Measurements from ENCODE around the gene SERINC3. TPM values are rescaled to one million over a fixed set of nuclear protein-coding genes. Genes with fewer than 3 reads are reported as not detected.

The SERINC3 gene
- polyA plus RNA-seq, 2 donors, result 25.5 to 35.1 TPM

GRCh38 chr20:44488551-44488950, 33.3 kb downstream of the SERINC3 start:
- Histone ChIP-seq H3K4me1 (ENCODE audit: control insufficient read depth in 2 of 2, insufficient read depth in 2 of 2, low read length in 1 of 2) (peaks cover 0 to 5% of the 10 kb centered on the region in 2 donors), H3K9me3 (ENCODE audit: control insufficient read depth in 2 of 2, insufficient read depth in 1 of 2, low read depth in 1 of 2, low read length in 1 of 2) (no peaks in the 10 kb centered on the region), H3K36me3 (ENCODE audit: control insufficient read depth in 2 of 2, insufficient read depth in 2 of 2, low read length in 1 of 2) (peaks cover 9 to 12% of the 10 kb centered on the region in 2 donors), H3K27ac (ENCODE audit: low read depth in 2 of 2, low read length in 1 of 2) (no peak overlapping the region), H3K4me3 (ENCODE audit: low read depth in 1 of 2, low read length in 2 of 2) (no peak overlapping the region), H3K27me3 (ENCODE audit: control insufficient read depth in 1 of 2, insufficient read depth in 2 of 2, low read length in 2 of 2) (no peaks in the 10 kb centered on the region)
- WGBS, 2 donors, result 92 to 93% methylated on average over 5 of the region's 5 CpGs

GRCh38 chr20:44485830-44486198, 36.1 kb downstream of the SERINC3 start:
- peaks cover 0 to 3% of the 10 kb centered on the region in 2 donors for H3K4me1 ChIP-seq (ENCODE audit: control insufficient read depth in 2 of 2, insufficient read depth in 2 of 2, low read length in 1 of 2)
- H3K36me3 ChIP-seq (ENCODE audit: control insufficient read depth in 2 of 2, insufficient read depth in 2 of 2, low read length in 1 of 2), result peaks cover 9 to 11% of the 10 kb centered on the region in 2 donors
- H3K9me3 ChIP-seq (ENCODE audit: control insufficient read depth in 2 of 2, insufficient read depth in 1 of 2, low read depth in 1 of 2, low read length in 1 of 2), result no peaks in the 10 kb centered on the region
- no peak overlapping the region for H3K4me3 ChIP-seq (ENCODE audit: low read depth in 1 of 2, low read length in 2 of 2)
- WGBS, 2 donors, result 73 to 79% methylated on average over 2 of the region's 2 CpGs
- no peak overlapping the region for H3K27ac ChIP-seq (ENCODE audit: low read depth in 2 of 2, low read length in 1 of 2)
- H3K27me3 ChIP-seq (ENCODE audit: control insufficient read depth in 1 of 2, insufficient read depth in 2 of 2, low read length in 2 of 2), result no peaks in the 10 kb centered on the region

DNA sequence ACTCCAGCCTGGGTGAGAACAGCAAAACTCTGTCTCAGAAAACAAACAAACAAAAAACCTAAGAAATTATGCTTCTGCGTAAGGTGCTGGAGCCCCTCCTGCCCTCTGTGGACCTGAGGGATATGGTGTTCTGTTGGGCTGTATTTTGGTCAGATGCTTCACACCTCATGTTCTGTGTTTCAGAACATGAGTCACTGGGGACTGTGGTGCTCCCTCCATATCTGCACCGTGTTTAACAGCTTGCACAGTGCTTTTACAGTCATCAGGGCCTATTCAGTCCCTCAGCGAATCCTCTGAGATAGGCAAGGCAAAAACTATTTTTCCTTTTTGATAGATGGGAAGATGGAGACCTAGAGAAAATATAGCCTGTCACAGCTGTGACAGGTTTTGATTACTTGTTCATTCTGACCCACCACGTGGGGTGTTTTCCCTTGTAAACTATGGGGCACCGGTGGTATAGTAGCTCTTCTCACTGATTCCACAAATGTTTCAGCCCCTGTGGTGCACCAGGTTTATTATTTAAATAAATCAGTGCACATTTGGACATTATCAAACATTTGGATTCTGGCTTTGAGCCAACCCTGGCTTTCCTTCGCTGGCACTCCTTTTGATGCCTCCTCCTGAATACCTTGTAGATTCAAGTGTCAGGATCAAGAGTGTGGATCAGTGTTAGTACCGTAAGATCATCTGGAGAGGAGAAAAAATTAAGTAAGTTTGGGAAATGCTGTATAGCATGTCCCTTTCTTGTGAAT, 36.6 kb downstream of the SERINC3 start:
- Histone ChIP-seq H3K4me1 (ENCODE audit: control insufficient read depth in 2 of 2, insufficient read depth in 2 of 2, low read length in 1 of 2) (peaks cover 0 to 3% of the 10 kb centered on the region in 2 donors), H3K4me3 (ENCODE audit: low read depth in 1 of 2, low read length in 2 of 2) (no peak overlapping the region), H3K27me3 (ENCODE audit: control insufficient read depth in 1 of 2, insufficient read depth in 2 of 2, low read length in 2 of 2) (no peaks in the 10 kb centered on the region), H3K36me3 (ENCODE audit: control insufficient read depth in 2 of 2, insufficient read depth in 2 of 2, low read length in 1 of 2) (peaks cover 9 to 16% of the 10 kb centered on the region in 2 donors), H3K9me3 (ENCODE audit: control insufficient read depth in 2 of 2, insufficient read depth in 1 of 2, low read depth in 1 of 2, low read length in 1 of 2) (no peaks in the 10 kb centered on the region), H3K27ac (ENCODE audit: low read depth in 2 of 2, low read length in 1 of 2) (no peak overlapping the region)
- WGBS, 2 donors, result 78 to 88% methylated on average over 7 of the region's 7 CpGs

DNA sequence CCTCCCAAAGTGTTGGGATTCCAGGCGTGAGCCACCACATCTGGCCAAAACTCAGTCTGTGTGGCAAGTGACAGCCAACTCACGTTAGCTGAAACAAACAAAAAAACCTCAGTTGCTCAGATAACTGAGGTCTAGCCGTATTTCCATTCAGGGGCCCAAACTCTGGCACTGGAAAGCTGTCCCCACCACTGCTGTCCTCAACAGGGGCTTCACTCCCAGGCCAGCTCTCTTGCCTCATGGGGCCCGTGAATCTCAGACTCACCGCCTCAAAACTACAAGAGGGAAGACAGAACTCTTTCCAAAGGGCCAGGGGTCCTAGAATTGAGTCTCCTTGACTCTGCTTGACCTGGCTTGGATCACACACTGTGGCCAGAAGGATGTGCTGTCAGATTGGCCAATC, 38.8 kb downstream of the SERINC3 start:
- H3K9me3 ChIP-seq (ENCODE audit: control insufficient read depth in 2 of 2, insufficient read depth in 1 of 2, low read depth in 1 of 2, low read length in 1 of 2), result no peaks in the 10 kb centered on the region
- H3K27ac ChIP-seq (ENCODE audit: low read depth in 2 of 2, low read length in 1 of 2), result no peak overlapping the region
- peaks cover 5 to 10% of the 10 kb centered on the region in 2 donors for H3K36me3 ChIP-seq (ENCODE audit: control insufficient read depth in 2 of 2, insufficient read depth in 2 of 2, low read length in 1 of 2)
- no peaks in the 10 kb centered on the region for H3K4me1 ChIP-seq (ENCODE audit: control insufficient read depth in 2 of 2, insufficient read depth in 2 of 2, low read length in 1 of 2)
- no peak overlapping the region for H3K4me3 ChIP-seq (ENCODE audit: low read depth in 1 of 2, low read length in 2 of 2)
- 91 to 95% methylated on average over 5 of the region's 5 CpGs for WGBS, 2 donors
- H3K27me3 ChIP-seq (ENCODE audit: control insufficient read depth in 1 of 2, insufficient read depth in 2 of 2, low read length in 2 of 2), result no peaks in the 10 kb centered on the region

- no peaks in the 10 kb centered on the region for H3K9me3 ChIP-seq (ENCODE audit: control insufficient read depth in 2 of 2, insufficient read depth in 1 of 2, low read depth in 1 of 2, low read length in 1 of 2)
- H3K27ac ChIP-seq (ENCODE audit: low read depth in 2 of 2, low read length in 1 of 2), result no peak overlapping the region
- peaks cover 3 to 10% of the 10 kb centered on the region in 2 donors for H3K36me3 ChIP-seq (ENCODE audit: control insufficient read depth in 2 of 2, insufficient read depth in 2 of 2, low read length in 1 of 2)
- no peaks in the 10 kb centered on the region for H3K27me3 ChIP-seq (ENCODE audit: control insufficient read depth in 1 of 2, insufficient read depth in 2 of 2, low read length in 2 of 2)
- 72 to 75% methylated on average over 6 of the region's 6 CpGs for WGBS, 2 donors
- H3K4me3 ChIP-seq (ENCODE audit: low read depth in 1 of 2, low read length in 2 of 2), result no peak overlapping the region
- no peaks in the 10 kb centered on the region for H3K4me1 ChIP-seq (ENCODE audit: control insufficient read depth in 2 of 2, insufficient read depth in 2 of 2, low read length in 1 of 2)
These were observed 40.0 kb downstream of the SERINC3 start for GRCh38 chr20:44481719-44482416.

DNA sequence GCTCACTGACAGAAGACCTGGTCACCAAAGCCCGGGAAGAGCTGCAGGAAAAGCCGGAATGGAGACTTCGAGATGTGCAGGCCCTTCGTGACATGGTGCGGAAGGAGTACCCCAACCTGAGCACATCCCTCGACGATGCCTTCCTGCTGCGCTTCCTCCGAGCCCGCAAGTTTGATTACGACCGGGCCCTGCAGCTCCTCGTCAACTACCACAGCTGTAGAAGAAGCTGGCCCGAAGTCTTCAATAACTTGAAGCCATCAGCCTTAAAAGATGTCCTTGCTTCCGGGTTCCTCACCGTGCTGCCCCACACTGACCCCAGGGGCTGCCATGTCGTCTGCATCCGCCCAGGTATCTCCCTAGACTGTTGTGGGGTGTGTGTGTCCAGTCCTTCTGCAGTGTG, 41.8 kb downstream of the SERINC3 start:
- no peaks in the 10 kb centered on the region for H3K4me1 ChIP-seq (ENCODE audit: control insufficient read depth in 2 of 2, insufficient read depth in 2 of 2, low read length in 1 of 2)
- H3K4me3 ChIP-seq (ENCODE audit: low read depth in 1 of 2, low read length in 2 of 2), result no peak overlapping the region
- 95 to 96% methylated on average over 18 of the region's 18 CpGs for WGBS, 2 donors
- no peaks in the 10 kb centered on the region for H3K27me3 ChIP-seq (ENCODE audit: control insufficient read depth in 1 of 2, insufficient read depth in 2 of 2, low read length in 2 of 2)
- H3K36me3 ChIP-seq (ENCODE audit: control insufficient read depth in 2 of 2, insufficient read depth in 2 of 2, low read length in 1 of 2), result peaks cover 3 to 10% of the 10 kb centered on the region in 2 donors
- no peaks in the 10 kb centered on the region for H3K9me3 ChIP-seq (ENCODE audit: control insufficient read depth in 2 of 2, insufficient read depth in 1 of 2, low read depth in 1 of 2, low read length in 1 of 2)
- no peak overlapping the region for H3K27ac ChIP-seq (ENCODE audit: low read depth in 2 of 2, low read length in 1 of 2)

GRCh38 chr20:44479643-44480042, 42.2 kb downstream of the SERINC3 start:
- peaks cover 3 to 10% of the 10 kb centered on the region in 2 donors for H3K36me3 ChIP-seq (ENCODE audit: control insufficient read depth in 2 of 2, insufficient read depth in 2 of 2, low read length in 1 of 2)

GRCh38 chr20:44478206-44478605, 43.7 kb downstream of the SERINC3 start:
- no peaks in the 10 kb centered on the region for H3K9me3 ChIP-seq (ENCODE audit: control insufficient read depth in 2 of 2, insufficient read depth in 1 of 2, low read depth in 1 of 2, low read length in 1 of 2)
- no peak overlapping the region for H3K4me3 ChIP-seq (ENCODE audit: low read depth in 1 of 2, low read length in 2 of 2)
- H3K27ac ChIP-seq (ENCODE audit: low read depth in 2 of 2, low read length in 1 of 2), result no peak overlapping the region
- WGBS, 2 donors, result 77 to 83% methylated on average over 6 of the region's 6 CpGs
- H3K36me3 ChIP-seq (ENCODE audit: control insufficient read depth in 2 of 2, insufficient read depth in 2 of 2, low read length in 1 of 2), result peaks cover 0 to 10% of the 10 kb centered on the region in 2 donors
- no peaks in the 10 kb centered on the region for H3K27me3 ChIP-seq (ENCODE audit: control insufficient read depth in 1 of 2, insufficient read depth in 2 of 2, low read length in 2 of 2)
- no peaks in the 10 kb centered on the region for H3K4me1 ChIP-seq (ENCODE audit: control insufficient read depth in 2 of 2, insufficient read depth in 2 of 2, low read length in 1 of 2)

More at GRCh38 chr20:44479643-44480042, 42.2 kb downstream of the SERINC3 start:
- Histone ChIP-seq H3K27ac (ENCODE audit: low read depth in 2 of 2, low read length in 1 of 2) (no peak overlapping the region), H3K4me1 (ENCODE audit: control insufficient read depth in 2 of 2, insufficient read depth in 2 of 2, low read length in 1 of 2) (no peaks in the 10 kb centered on the region), H3K4me3 (ENCODE audit: low read depth in 1 of 2, low read length in 2 of 2) (no peak overlapping the region), H3K27me3 (ENCODE audit: control insufficient read depth in 1 of 2, insufficient read depth in 2 of 2, low read length in 2 of 2) (no peaks in the 10 kb centered on the region), H3K9me3 (ENCODE audit: control insufficient read depth in 2 of 2, insufficient read depth in 1 of 2, low read depth in 1 of 2, low read length in 1 of 2) (no peaks in the 10 kb centered on the region)
- WGBS, 2 donors, result 85 to 86% methylated on average over 5 of the region's 5 CpGs

DNA sequence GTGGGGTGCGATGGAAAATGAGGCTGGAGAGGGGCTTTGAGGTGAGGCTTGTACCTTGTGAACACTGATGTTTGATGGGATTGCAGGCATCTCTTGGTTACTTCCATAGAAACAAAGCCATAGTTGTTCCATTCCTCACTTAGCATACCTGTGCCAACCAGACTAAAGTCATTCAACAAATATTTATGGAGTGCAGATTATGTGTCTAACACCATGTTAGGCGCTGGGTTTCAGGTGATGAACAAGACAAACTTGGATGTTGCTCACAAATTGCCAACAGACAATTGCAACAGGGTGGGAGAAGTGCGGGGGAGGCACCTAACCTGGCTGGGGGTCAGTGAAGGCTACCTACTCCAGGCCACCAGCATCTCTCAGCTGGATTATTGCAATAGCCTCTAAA, 44.7 kb downstream of the SERINC3 start:
- Histone ChIP-seq H3K4me3 (ENCODE audit: low read depth in 1 of 2, low read length in 2 of 2) (no peak overlapping the region), H3K27me3 (ENCODE audit: control insufficient read depth in 1 of 2, insufficient read depth in 2 of 2, low read length in 2 of 2) (no peaks in the 10 kb centered on the region), H3K4me1 (ENCODE audit: control insufficient read depth in 2 of 2, insufficient read depth in 2 of 2, low read length in 1 of 2) (no peaks in the 10 kb centered on the region), H3K36me3 (ENCODE audit: control insufficient read depth in 2 of 2, insufficient read depth in 2 of 2, low read length in 1 of 2) (peaks cover 0 to 10% of the 10 kb centered on the region in 2 donors), H3K9me3 (ENCODE audit: control insufficient read depth in 2 of 2, insufficient read depth in 1 of 2, low read depth in 1 of 2, low read length in 1 of 2) (no peaks in the 10 kb centered on the region), H3K27ac (ENCODE audit: low read depth in 2 of 2, low read length in 1 of 2) (no peak overlapping the region)
- 89 to 91% methylated on average over 3 of the region's 3 CpGs for WGBS, 2 donors
